H1 (cell line): ENCODE data around the gene FAM169A. TPM values are rescaled to one million over a fixed set of nuclear protein-coding genes. Genes with fewer than 3 reads are reported as not detected.

ENCODE experiments used
- CTCF ChIA-PET: fragments of 300-600 bp; sonication (Branson Sonifier 250); formaldehyde crosslinking; loops from one replicate; lab custom pipeline; 2021; ENCODE audit not compliant: partially characterized antibody; lab: Charles Lee
- POLR2A ChIA-PET: fragments of 300-600 bp; sonication (Branson Sonifier 250); formaldehyde crosslinking; loops from one replicate; lab custom pipeline; 2021; ENCODE audit warnings: inconsistent platforms; ENCODE audit not compliant: partially characterized antibody; lab: Charles Lee
- DNase-seq, 2 experiments: peaks; one replicate each; pipeline versions ENCODE4 v3.0.0 to v3.0.0-alpha.2; 2010 to 2022; ENCODE audit warnings: low spot score in 2 of 2, low read depth in 1 of 2, mixed read lengths in 1 of 2
- FAIRE-seq: peaks from 2 replicates; lab custom pipeline; 2011; peaks lifted over from hg19 to GRCh38; lab: Jason Lieb, UNC
- H2AFZ ChIP-seq: 2 replicates; pipeline ENCODE4 v1.8.1; 2012; ENCODE audit warnings: low read length, inconsistent platforms
- H2AK5ac ChIP-seq: 2 replicates; pipeline ENCODE4 v1.6.1; 2013; ENCODE audit warnings: low read depth, low read length
- H2BK120ac ChIP-seq: replicated peaks from 2 replicates; pipeline ENCODE3; 2013; ENCODE audit warnings: low read depth, low read length, inconsistent platforms
- H2BK12ac ChIP-seq: 2 replicates; pipeline ENCODE4 v1.6.1; 2013; ENCODE audit warnings: low read depth, low read length
- H2BK15ac ChIP-seq: 2 replicates; pipeline ENCODE4 v1.6.1; 2013; ENCODE audit warnings: low read length
- H2BK20ac ChIP-seq: 2 replicates; pipeline ENCODE4 v1.6.1; 2013; ENCODE audit warnings: low read length
- H2BK5ac ChIP-seq: 2 replicates; pipeline ENCODE4 v1.6.1; 2013; ENCODE audit warnings: low read depth, low read length
- H3K14ac ChIP-seq: 2 replicates; pipeline ENCODE4 v1.6.1; 2013; ENCODE audit warnings: inconsistent platforms; ENCODE audit not compliant: insufficient read length
- H3K18ac ChIP-seq: 2 replicates; pipeline ENCODE4 v1.6.1; 2013; ENCODE audit warnings: low read length; ENCODE audit errors: extremely low read depth
- H3K23ac ChIP-seq: 2 replicates; pipeline ENCODE4 v1.6.1; 2013; ENCODE audit warnings: inconsistent platforms; ENCODE audit not compliant: insufficient read length
- H3K23me2 ChIP-seq: 2 replicates; pipeline ENCODE4 v1.6.1; 2013; ENCODE audit warnings: low read depth, low read length
- H3K27ac ChIP-seq: 2 replicates; pipeline ENCODE4 v1.6.1; 2011; ENCODE audit warnings: low read depth, low read length, inconsistent platforms
- H3K27me3 ChIP-seq, 4 experiments: replicated peaks in 1 of 4; 1 replicate in 1 of 4; 2 replicates in 3 of 4; pipeline versions ENCODE4 v1.6.1 to v1.8.1; 2011 to 2013; ENCODE audit warnings: low read length in 3 of 4, mild to moderate bottlenecking in 3 of 4, inconsistent platforms in 2 of 4, mixed read lengths in 2 of 4, moderate library complexity in 1 of 4; ENCODE audit not compliant: control insufficient read depth in 3 of 4, insufficient read depth in 3 of 4; ENCODE audit errors: extremely low read depth in 1 of 4
- H3K36me3 ChIP-seq, 4 experiments: 2 replicates each; pipeline versions ENCODE4 v1.6.1 to v1.8.1; 2011 to 2013; ENCODE audit warnings: mild to moderate bottlenecking in 4 of 4, low read length in 3 of 4, moderate library complexity in 2 of 4, control low read depth in 1 of 4, inconsistent platforms in 1 of 4; ENCODE audit not compliant: insufficient read depth in 4 of 4, control insufficient read depth in 2 of 4
- H3K4ac ChIP-seq: replicated peaks from 2 replicates; pipeline ENCODE3; 2013; ENCODE audit warnings: low read length, low read depth, mixed read lengths, inconsistent platforms; ENCODE audit not compliant: insufficient read length
- H3K4me1 ChIP-seq, 4 experiments: replicated peaks in 1 of 4; 1 replicate in 1 of 4; 2 replicates in 3 of 4; pipeline versions ENCODE4 v1.6.1 to v1.8.1; 2011 to 2013; ENCODE audit warnings: low read length in 3 of 4, inconsistent platforms in 2 of 4, mixed read lengths in 1 of 4; ENCODE audit not compliant: insufficient read depth in 4 of 4, control insufficient read depth in 3 of 4
- H3K4me2 ChIP-seq, 2 experiments: 2 replicates each; pipeline versions ENCODE4 v1.6.1 to v1.8.1; 2011 to 2013; ENCODE audit warnings: low read depth in 2 of 2, low read length in 2 of 2, control low read depth in 1 of 2, inconsistent platforms in 1 of 2, mild to moderate bottlenecking in 1 of 2; ENCODE audit not compliant: insufficient read depth in 1 of 2
- H3K4me3 ChIP-seq, 4 experiments: fragments of 200-600, 300-600 bp in 1 of 4; sonication (generic), shearing (Covaris generic), sonication (Bioruptor Twin) in 1 of 4; 2 replicates each; pipeline versions ENCODE4 v1.5.1 to v1.8.1; 2011 to 2016; ENCODE audit warnings: low read length in 4 of 4, low read depth in 3 of 4, control low read depth in 2 of 4, inconsistent platforms in 2 of 4, mild to moderate bottlenecking in 2 of 4, mixed read lengths in 1 of 4, moderate library complexity in 1 of 4; ENCODE audit not compliant: insufficient read depth in 2 of 4; ENCODE audit errors: extremely low read depth in 1 of 4
- H3K56ac ChIP-seq: replicated peaks from 2 replicates; pipeline ENCODE3; 2013; ENCODE audit warnings: low read depth, mild to moderate bottlenecking, mixed read lengths, low read length, inconsistent platforms; ENCODE audit not compliant: insufficient read length
- H3K79me1 ChIP-seq: 2 replicates; pipeline ENCODE4 v1.6.1; 2013; ENCODE audit warnings: low read depth, low read length, control low read depth
- H3K79me2 ChIP-seq, 2 experiments: 2 replicates each; pipeline versions ENCODE4 v1.6.1 to v1.8.1; 2012 to 2013; ENCODE audit warnings: low read length in 2 of 2, mild to moderate bottlenecking in 2 of 2, inconsistent platforms in 1 of 2; ENCODE audit not compliant: insufficient read depth in 2 of 2, control insufficient read depth in 1 of 2
- H3K9ac ChIP-seq, 4 experiments: replicated peaks in 1 of 4; 1 replicate in 1 of 4; 2 replicates in 3 of 4; pipeline versions ENCODE4 v1.6.1 to v1.8.1; 2011 to 2013; ENCODE audit warnings: low read depth in 3 of 4, low read length in 3 of 4, control low read depth in 2 of 4, mild to moderate bottlenecking in 2 of 4, moderate library complexity in 2 of 4, inconsistent platforms in 1 of 4; ENCODE audit errors: extremely low read depth in 1 of 4
- H3K9me3 ChIP-seq, 2 experiments: 2 replicates each; pipeline versions ENCODE4 v1.6.1 to v1.8.1; 2012 to 2013; ENCODE audit warnings: mild to moderate bottlenecking in 2 of 2, moderate library complexity in 2 of 2, control low read depth in 1 of 2, inconsistent platforms in 1 of 2, low read depth in 1 of 2, low read length in 1 of 2, mixed read lengths in 1 of 2; ENCODE audit not compliant: insufficient read depth in 2 of 2
- H4K20me1 ChIP-seq, 2 experiments: replicated peaks in 1 of 2; 2 replicates each; pipeline versions ENCODE3 to v1.8.1; 2011 to 2013; ENCODE audit warnings: inconsistent platforms in 2 of 2, low read length in 2 of 2, mild to moderate bottlenecking in 1 of 2; ENCODE audit not compliant: insufficient read depth in 2 of 2, control insufficient read depth in 1 of 2
- H4K5ac ChIP-seq: 2 replicates; pipeline ENCODE4 v1.6.1; 2013; ENCODE audit warnings: low read length, low read depth, mixed read lengths, inconsistent platforms; ENCODE audit not compliant: insufficient read length
- H4K8ac ChIP-seq: 2 replicates; pipeline ENCODE4 v1.8.0; 2013; ENCODE audit warnings: mild to moderate bottlenecking, moderate library complexity, low read length, inconsistent platforms; ENCODE audit not compliant: insufficient read depth; ENCODE audit errors: extremely low read depth
- H4K91ac ChIP-seq: replicated peaks from 2 replicates; pipeline ENCODE3; 2013; ENCODE audit warnings: low read length, mixed read lengths, inconsistent platforms; ENCODE audit not compliant: insufficient read length
- BCL11A ChIP-seq, 2 experiments: IDR thresholded peaks; one replicate each; pipeline ENCODE4 v1.6.1; 2011; ENCODE audit warnings: low read depth in 2 of 2, low read length in 2 of 2, mild to moderate bottlenecking in 2 of 2
- CREB1 ChIP-seq: IDR thresholded peaks from 2 replicates; pipeline ENCODE4 v1.6.1; 2012; ENCODE audit warnings: inconsistent platforms
- FOSL1 ChIP-seq: IDR thresholded peaks from 2 replicates; pipeline ENCODE4 v1.6.1; 2011; ENCODE audit warnings: mild to moderate bottlenecking, low read depth, low read length, moderate library complexity; ENCODE audit not compliant: insufficient read depth
- HDAC6 ChIP-seq: IDR thresholded peaks from one replicate; pipeline ENCODE4 v1.7.1; 2012; ENCODE audit warnings: low read depth, mild to moderate bottlenecking, inconsistent platforms, low read length, moderate library complexity
- JUN ChIP-seq: IDR thresholded peaks from 2 replicates; pipeline ENCODE4 v1.6.1; 2011; ENCODE audit warnings: low read depth, mild to moderate bottlenecking, improper control_type of control experiment, low read length
- KDM1A ChIP-seq: fragments of 200-600, 300-600 bp; sonication (generic); IDR thresholded peaks from 2 replicates; pipeline ENCODE4 v1.7.1; 2016; ENCODE audit warnings: mild to moderate bottlenecking, low read length, borderline replicate concordance
- POU5F1 ChIP-seq: IDR thresholded peaks from 2 replicates; pipeline ENCODE4 v1.6.1; 2011; ENCODE audit warnings: low read depth, mild to moderate bottlenecking, low read length, moderate library complexity
- SAP30 ChIP-seq: fragments of 300-600 bp; sonication (generic); IDR thresholded peaks from 2 replicates; pipeline ENCODE4 v1.7.1; 2012; ENCODE audit warnings: low read length, moderate library complexity, mild to moderate bottlenecking, inconsistent platforms; ENCODE audit not compliant: insufficient read depth, insufficient replicate concordance
- SIRT6 ChIP-seq: IDR thresholded peaks from one replicate; pipeline ENCODE4 v1.7.1; 2012; ENCODE audit warnings: low read length, inconsistent platforms
- SIX5 ChIP-seq: IDR thresholded peaks from 2 replicates; pipeline ENCODE4 v1.6.1; 2011; ENCODE audit warnings: mild to moderate bottlenecking, low read depth, low read length
- TAF1 ChIP-seq: IDR thresholded peaks from 2 replicates; pipeline ENCODE4 v1.6.1; 2011; ENCODE audit warnings: mild to moderate bottlenecking, low read depth, low read length
- TAF7 ChIP-seq: optimal IDR thresholded peaks from 2 replicates; pipeline ENCODE3; 2011; ENCODE audit warnings: low read depth, mild to moderate bottlenecking, inconsistent platforms, low read length, moderate library complexity, borderline replicate concordance
- YY1 ChIP-seq: IDR thresholded peaks from 2 replicates; pipeline ENCODE4 v1.6.1; 2011; ENCODE audit warnings: low read depth, mild to moderate bottlenecking, low read length
- WGBS, 2 experiments: shearing (Covaris generic) in 1 of 2; methylation state at CpG; one replicate each; pipeline versions ENCODE4 v1.1.6 to v1.1.7; 2013 to 2015; ENCODE audit warnings: low lambda C conversion rate in 2 of 2, mixed read lengths in 2 of 2, inconsistent platforms in 1 of 2, low coverage in 1 of 2, missing lambda C conversion rate in 1 of 2; ENCODE audit not compliant: insufficient replicate concordance in 2 of 2, insufficient coverage in 1 of 2, insufficient read length in 1 of 2; ENCODE audit errors: extremely low coverage in 1 of 2, missing lambda C conversion rate in 1 of 2; 5-methylcytosine and 5-hydroxymethylcytosine counted together
- polyA plus RNA-seq, 7 experiments: library from polyadenylated mRNA; depleted of rRNA in 3 of 7; stranded (reverse) in 5 of 7; unstranded in 2 of 7; fragments of >200 nt in 5 of 7; fragments of 200-250 nt in 2 of 7; gene quantifications; 1 replicate in 5 of 7; 2 replicates in 1 of 7; 4 replicates in 1 of 7; pipeline versions ENCODE4 v1.2.1 to v1.2.3, GENCODE V29; 2011 to 2013; ENCODE audit warnings: missing spikeins in 2 of 7, mixed read lengths in 2 of 7
- total RNA-seq: library from RNA; stranded (reverse); fragmentation: NEBNext Ultra II Directional; extraction: Animal tissue kit (Norgen Biotek cat#: 25700); gene quantifications from 2 replicates; pipeline ENCODE4 v1.2.1, GENCODE V29; 2021
- TF ChIP-seq, protein P1 (sequence below): IDR thresholded peaks from 2 replicates; pipeline ENCODE4 v1.6.1; 2012; ENCODE audit warnings: inconsistent platforms

FAM169A gene
- total and polyA plus RNA-seq, 2 of the 8 experiments (the other 6 are each of a cell fraction or from before 2014, with no cell fraction given) = 12.6 to 83.1 TPM

DNA sequence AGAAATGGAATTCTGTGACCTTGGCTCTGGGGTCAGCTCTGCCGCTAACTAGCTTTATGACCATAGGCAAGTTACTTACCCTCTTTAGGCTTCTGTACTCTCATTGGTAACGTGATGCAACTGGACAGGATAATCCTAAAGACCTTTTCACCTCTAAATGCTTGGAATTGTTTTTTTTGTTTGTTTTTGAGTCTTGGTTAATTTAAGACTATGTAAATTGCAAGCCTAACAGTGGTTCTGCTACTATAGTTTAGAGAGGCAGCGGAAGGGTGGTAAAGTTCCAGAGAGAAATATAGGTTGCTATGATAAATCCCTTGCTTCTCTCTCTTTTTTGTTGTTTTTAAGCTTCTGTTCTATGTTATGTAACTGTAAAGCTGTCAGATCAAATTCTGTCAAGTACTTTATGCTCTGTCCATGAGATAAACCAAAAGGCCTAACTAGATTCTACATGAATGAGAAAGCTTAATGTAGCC lies 17.6 kb downstream of the FAM169A start:
- H2AK5ac ChIP-seq = no peak overlapping the region
- no peak overlapping the region; a peak in 1 of 8 replicates for H3K4me3 ChIP-seq
- no peak overlapping the region for H2BK12ac ChIP-seq
- H4K20me1 ChIP-seq = peaks cover 2 to 9% of the 10 kb centered on the region in 2 experiments
- no peaks in the 10 kb centered on the region for H3K9me3 ChIP-seq
- ChIA-PET POLR2A (interaction anchor here (0.7 to 1.3 kb wide), 9 partner anchors 10 to 67 kb away, joined by 3 read pairs; partner anchors contain the start of gene FAM169A), CTCF (interaction anchor here (0.9 to 1.5 kb wide), 3 partner anchors 13 to 77 kb away, joined by 3 to 5 read pairs (median 3); no protein-coding TSS in a partner anchor)
- H3K27me3 ChIP-seq = no peaks in the 10 kb centered on the region
- H3K18ac ChIP-seq = no peak overlapping the region
- peaks cover 24 to 100% of the 10 kb centered on the region in 2 experiments; a peak in 3 of 4 replicates for H3K79me2 ChIP-seq
- H3K4ac ChIP-seq = no peak overlapping the region
- H3K23me2 ChIP-seq = no peaks in the 10 kb centered on the region
- H3K9ac ChIP-seq = no peak overlapping the region
- no peak overlapping the region for H2BK120ac ChIP-seq
- H3K4me1 ChIP-seq = peaks cover 0 to 13% (median 8%) of the 10 kb centered on the region in 4 experiments; a peak in 4 of 7 replicates
- H2BK15ac ChIP-seq = no peak overlapping the region
- no peak overlapping the region for H3K4me2 ChIP-seq
- WGBS, 2 experiments = 84% methylated on average over 3 of the region's 3 CpGs; no CpG with 5 or more reads in 1 of the 2 experiments
- no peak overlapping the region for H4K91ac ChIP-seq
- H2AFZ ChIP-seq = no peak overlapping the region
- no peak overlapping the region for H3K27ac ChIP-seq
- no peak overlapping the region for H3K23ac ChIP-seq
- no peak overlapping the region for H2BK5ac ChIP-seq
- FAIRE-seq (no peak), DNase-seq (no peak)
- H4K5ac ChIP-seq = no peak overlapping the region
- no peak overlapping the region for H4K8ac ChIP-seq
- no peaks in the 10 kb centered on the region for H3K79me1 ChIP-seq
- H2BK20ac ChIP-seq = no peak overlapping the region
- no peaks in the 10 kb centered on the region for H3K36me3 ChIP-seq
- H3K56ac ChIP-seq = no peak overlapping the region
- no peak overlapping the region for H3K14ac ChIP-seq
- TF ChIP-seq KDM1A (no peak), CREB1 (no peak), TAF7 (no peak), TAF1 (no peak), POU5F1 (no peak), JUN (no peak), SIX5 (no peak), HDAC6 (no peak), FOSL1 (no peak), SIRT6 (no peak), BCL11A (IDR thresholded peaks at IDR 0.05; ENCODE audit: low read depth in 2 of 2, low read length in 2 of 2) (no peak), YY1 (no peak), SAP30 (no peak)
- TF ChIP-seq, protein P1, sequence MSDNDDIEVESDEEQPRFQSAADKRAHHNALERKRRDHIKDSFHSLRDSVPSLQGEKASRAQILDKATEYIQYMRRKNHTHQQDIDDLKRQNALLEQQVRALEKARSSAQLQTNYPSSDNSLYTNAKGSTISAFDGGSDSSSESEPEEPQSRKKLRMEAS = no peak
